ENCODE measurements around the gene HHAT.

The HHAT gene

GRCh38 chr1:210385228-210385627, 56.5 kb downstream of the HHAT start:
- FAIRE-seq (no peak), DNase-seq (ENCODE audit: insufficient read length, low spot score) (no peak)
- TF ChIP-seq CTCF (IDR thresholded peaks at IDR 0.05; ENCODE audit: insufficient read depth, missing control alignments) = no peak

GRCh38 chr1:210394281-210394821, 65.6 kb downstream of the HHAT start:
- no peak for FAIRE-seq
- DNase-seq (ENCODE audit: insufficient read length, low spot score) = no peak
- TF ChIP-seq CTCF (IDR thresholded peaks at IDR 0.05; ENCODE audit: insufficient read depth, missing control alignments) = no peak

GRCh38 chr1:210396541-210396940, 67.8 kb downstream of the HHAT start:
- no peak for FAIRE-seq
- DNase-seq (ENCODE audit: insufficient read length, low spot score) = no peak
- no peak for TF ChIP-seq CTCF (IDR thresholded peaks at IDR 0.05; ENCODE audit: insufficient read depth, missing control alignments)

GRCh38 chr1:210397252-210397651, 68.5 kb downstream of the HHAT start:
- TF ChIP-seq CTCF (IDR thresholded peaks at IDR 0.05; ENCODE audit: insufficient read depth, missing control alignments) = no peak
- no peak for FAIRE-seq
- no peak for DNase-seq (ENCODE audit: insufficient read length, low spot score)

GRCh38 chr1:210397681-210398080, 69.0 kb downstream of the HHAT start:
- FAIRE-seq (no peak), DNase-seq (ENCODE audit: insufficient read length, low spot score) (no peak)
- TF ChIP-seq CTCF (IDR thresholded peaks at IDR 0.05; ENCODE audit: insufficient read depth, missing control alignments) = no peak

GRCh38 chr1:210398466-210398865, 69.8 kb downstream of the HHAT start:
- TF ChIP-seq CTCF (IDR thresholded peaks at IDR 0.05; ENCODE audit: insufficient read depth, missing control alignments) = no peak
- DNase-seq (ENCODE audit: insufficient read length, low spot score) (no peak), FAIRE-seq (no peak)

GRCh38 chr1:210400043-210400840, 71.5 kb downstream of the HHAT start:
- DNase-seq (ENCODE audit: insufficient read length, low spot score) = peak; percentile 66
- FAIRE-seq = peak; percentile 89
- peak; percentile 86 for TF ChIP-seq CTCF (IDR thresholded peaks at IDR 0.05; ENCODE audit: insufficient read depth, missing control alignments)

Measured in D721Med (cell line).